ENCODE measurements around the gene NINJ1. TPM values are rescaled to one million over a fixed set of nuclear protein-coding genes. Genes with fewer than 3 reads are reported as not detected.
A peak's percentile ranks its signal among the peaks of the same experiment; 100 is the strongest.

Gene NINJ1
- total RNA-seq, 3 donors from 2014 or later = 48.6 to 69.8 (median 50.1) TPM

DNA sequence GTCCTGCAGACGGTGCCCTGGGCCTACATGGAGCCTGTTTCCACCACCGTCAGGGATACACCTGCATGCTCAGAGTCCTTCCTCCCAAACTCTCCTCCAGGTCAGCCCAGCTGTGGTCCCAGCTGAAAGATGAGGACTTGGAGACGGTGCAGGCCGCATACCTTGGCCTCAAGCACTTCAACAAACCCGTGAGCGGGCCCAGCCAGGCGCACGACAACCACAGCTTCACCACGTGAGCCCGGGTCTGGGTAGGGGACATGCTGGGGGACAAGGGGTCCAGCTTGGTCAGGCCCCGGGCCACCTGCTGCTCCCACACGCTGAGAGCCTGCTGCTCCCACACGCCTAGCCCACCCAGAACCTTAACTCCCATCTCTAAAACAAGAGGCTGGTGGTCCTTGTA lies 54.7 kb downstream of the NINJ1 start:
- no peaks in the 10 kb centered on the region for H3K9me3 Mint-ChIP-seq
- DNase-seq (no peak), ATAC-seq (no peak)
- no peaks in the 10 kb centered on the region for H3K27me3 Mint-ChIP-seq (ENCODE audit: low read depth)
- no peak overlapping the region for H3K4me3 Mint-ChIP-seq
- H3K36me3 Mint-ChIP-seq (ENCODE audit: insufficient read depth) = peaks cover 20% of the 10 kb centered on the region
- peaks cover 43% of the 10 kb centered on the region for H3K4me1 Mint-ChIP-seq (ENCODE audit: low read depth)

GRCh38 chr9:93077811-93078210 lies 56.2 kb downstream of the NINJ1 start:
- H3K27me3 Mint-ChIP-seq (ENCODE audit: low read depth) = no peaks in the 10 kb centered on the region
- no peak for DNase-seq
- no peaks in the 10 kb centered on the region for H3K9me3 Mint-ChIP-seq
- H3K36me3 Mint-ChIP-seq (ENCODE audit: insufficient read depth) = peaks cover 16% of the 10 kb centered on the region
- peaks cover 37% of the 10 kb centered on the region for H3K4me1 Mint-ChIP-seq (ENCODE audit: low read depth)
- ATAC-seq = no peak
- no peak overlapping the region for H3K4me3 Mint-ChIP-seq

GRCh38 chr9:93077367-93077766 lies 56.7 kb downstream of the NINJ1 start:
- Mint-ChIP-seq H3K27me3 (ENCODE audit: low read depth) (no peaks in the 10 kb centered on the region), H3K4me3 (no peak overlapping the region), H3K4me1 (ENCODE audit: low read depth) (peaks cover 37% of the 10 kb centered on the region), H3K36me3 (ENCODE audit: insufficient read depth) (peaks cover 16% of the 10 kb centered on the region), H3K9me3 (no peaks in the 10 kb centered on the region)
- no peak for DNase-seq
- ATAC-seq = no peak

DNA sequence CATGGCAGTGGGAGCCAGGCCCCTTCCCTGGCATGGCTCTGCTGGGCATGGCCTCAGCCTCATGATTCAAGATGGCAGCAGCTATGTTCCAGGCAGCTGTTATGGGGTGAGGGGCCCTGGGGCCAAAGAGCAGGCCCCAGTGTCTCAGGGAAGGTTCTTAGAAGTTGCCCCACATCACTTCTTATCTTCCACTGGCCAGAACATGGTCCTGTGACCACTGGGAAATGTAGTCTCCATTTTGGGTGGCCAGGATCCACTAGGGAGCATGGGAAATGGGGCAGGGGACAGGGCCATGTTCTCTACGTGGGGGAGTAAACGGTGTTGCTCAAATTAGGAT lies 57.3 kb downstream of the NINJ1 start:
- Mint-ChIP-seq H3K9me3 (no peaks in the 10 kb centered on the region), H3K4me1 (ENCODE audit: low read depth) (peaks cover 37% of the 10 kb centered on the region), H3K36me3 (ENCODE audit: insufficient read depth) (peaks cover 14% of the 10 kb centered on the region), H3K4me3 (no peak overlapping the region), H3K27me3 (ENCODE audit: low read depth) (no peaks in the 10 kb centered on the region)
- DNase-seq (no peak), ATAC-seq (no peak)

DNA sequence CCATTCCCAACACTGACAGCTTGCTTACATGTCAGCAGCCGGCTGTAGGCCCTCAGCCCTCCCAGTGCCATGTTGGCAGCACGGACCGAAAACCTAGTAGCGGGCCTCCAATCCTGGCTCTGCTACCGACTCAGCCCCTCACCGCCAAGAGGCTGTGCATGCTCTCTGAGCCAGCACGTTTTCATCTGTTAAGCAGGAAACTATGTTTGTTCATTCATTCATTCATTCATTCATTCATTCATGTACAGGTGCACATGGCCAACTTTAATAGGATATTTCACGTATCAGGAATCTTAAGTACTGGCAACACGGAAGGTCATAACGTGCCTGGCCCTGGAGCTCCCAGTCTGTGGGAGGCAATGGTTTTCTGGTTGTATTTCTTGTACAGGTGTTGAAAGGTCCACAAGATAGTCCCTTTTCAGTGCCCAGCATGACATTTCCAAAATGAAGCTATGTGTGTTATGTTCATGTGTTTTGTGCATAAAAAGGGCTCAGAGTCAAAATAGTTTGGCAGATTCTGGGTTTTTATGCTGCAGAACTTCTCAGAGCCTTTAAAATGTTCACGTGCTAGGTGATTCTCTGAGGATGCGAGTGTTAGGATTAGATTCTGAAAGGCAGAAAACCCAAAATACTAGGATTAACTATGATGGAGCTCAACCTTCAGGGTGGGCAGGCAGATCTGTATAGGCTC lies 57.8 kb downstream of the NINJ1 start:
- DNase-seq (no peak), ATAC-seq (no peak)
- H3K4me1 Mint-ChIP-seq (ENCODE audit: low read depth) = peaks cover 39% of the 10 kb centered on the region
- no peaks in the 10 kb centered on the region for H3K9me3 Mint-ChIP-seq
- no peaks in the 10 kb centered on the region for H3K27me3 Mint-ChIP-seq (ENCODE audit: low read depth)
- no peak overlapping the region for H3K4me3 Mint-ChIP-seq
- peaks cover 16% of the 10 kb centered on the region for H3K36me3 Mint-ChIP-seq (ENCODE audit: insufficient read depth)

DNA sequence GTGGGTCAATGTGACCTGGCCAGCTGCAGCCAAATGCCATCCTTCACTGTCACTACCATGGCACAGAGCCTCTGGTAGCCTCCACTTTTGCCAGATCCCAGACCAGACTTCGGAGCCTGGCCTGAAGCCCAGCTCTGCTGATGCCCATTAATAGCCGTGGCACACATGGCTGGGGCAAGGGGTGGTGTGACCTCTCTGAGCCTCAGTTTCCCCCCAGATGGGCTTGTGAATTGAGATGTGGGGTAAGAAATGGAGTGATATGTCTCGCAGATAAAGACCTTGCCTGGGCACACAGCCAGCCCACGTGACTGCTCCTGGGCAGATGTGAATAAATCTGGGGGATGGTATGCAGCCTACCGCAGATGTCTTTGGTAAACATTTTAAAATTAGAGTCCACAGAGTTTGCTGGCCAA lies 61.7 kb downstream of the NINJ1 start:
- H3K36me3 Mint-ChIP-seq (ENCODE audit: insufficient read depth) = peaks cover 14% of the 10 kb centered on the region
- no peaks in the 10 kb centered on the region for H3K9me3 Mint-ChIP-seq
- H3K4me3 Mint-ChIP-seq = no peak overlapping the region
- ATAC-seq (peak in 1 of 2 donors; percentile 70), DNase-seq (peak; percentile 40)
- no peaks in the 10 kb centered on the region for H3K27me3 Mint-ChIP-seq (ENCODE audit: low read depth)
- peaks cover 66% of the 10 kb centered on the region for H3K4me1 Mint-ChIP-seq (ENCODE audit: low read depth)

Other genes starting within 250 kb of the NINJ1 start
- gene FGD3, start 186.7 kb downstream of the NINJ1 start, total RNA-seq = 10 to 100 TPM; 32.5 to 36.3 (median 32.6) TPM
- gene SUSD3, start 75.5 kb downstream of the NINJ1 start, total RNA-seq = 1 to 10 TPM; 7.7 to 9.5 (median 9.4) TPM
- 10 to 100 TPM; 25.5 to 33.8 (median 28.4) TPM for gene CARD19, start 38.0 kb downstream of the NINJ1 start, total RNA-seq
- 1 to 10 TPM; 2.7 to 3.3 (median 3.0) TPM for gene WNK2, start 49.9 kb upstream of the NINJ1 start, total RNA-seq

All from activated T-cell treated with anti-CD3 and anti-CD28 coated beads, Interleukin-2, amount 50 U/mL, for 4 hours (primary cell).